PC-9 (cell line): ENCODE measurements around the gene PLAAT3. TPM values are rescaled to one million over a fixed set of nuclear protein-coding genes. Genes with fewer than 3 reads are reported as not detected.

Source experiments
- BruUV-seq: library from RNA; stranded (reverse); fragments of 400-500 nt; replicated peaks from 2 replicates; lab custom pipeline; 2021; lab: Mats Ljungman, UMichigan
- CTCF ChIA-PET: fragments of 300-600 bp; sonication (Branson Sonifier 250); formaldehyde crosslinking; loops from one replicate; lab custom pipeline; 2022; ENCODE audit warnings: antibody characterized with exemption; lab: Charles Lee
- POLR2A ChIA-PET: fragments of 300-600 bp; sonication (Branson Sonifier 250); formaldehyde crosslinking; loops from one replicate; lab custom pipeline; 2022; ENCODE audit warnings: antibody characterized with exemption; ENCODE audit not compliant: unreplicated experiment; lab: Charles Lee
- DNase-seq, 2 experiments: peaks; one replicate each; pipeline versions ENCODE4 v3.0.0 to v3.0.0-alpha.2; 2015 to 2022; ENCODE audit warnings: mixed read lengths in 1 of 2
- H2AFZ ChIP-seq: fragments of 200-600 bp; sonication (generic); 2 replicates; pipeline ENCODE4 v1.8.1; 2017; ENCODE audit warnings: antibody characterized with exemption
- H3F3A ChIP-seq: fragments of 200-600 bp; sonication (generic); 2 replicates; pipeline ENCODE4 v1.8.1; 2017; ENCODE audit warnings: antibody characterized with exemption, mild to moderate bottlenecking, low read depth; ENCODE audit not compliant: insufficient read depth
- H3K27ac ChIP-seq: fragments of 200-600 bp; sonication (generic); 2 replicates; pipeline ENCODE4 v1.6.1; 2016; ENCODE audit warnings: mixed run types
- H3K27me3 ChIP-seq: fragments of 200-600 bp; sonication (generic); 2 replicates; pipeline ENCODE4 v1.6.1; 2016; ENCODE audit warnings: low read depth, mixed run types; ENCODE audit not compliant: insufficient read depth
- H3K36me3 ChIP-seq: fragments of 200-600 bp; sonication (generic); 2 replicates; pipeline ENCODE4 v1.6.1; 2016; ENCODE audit warnings: low read depth, mixed run types
- H3K4me1 ChIP-seq: fragments of 200-600 bp; sonication (generic); replicated peaks from 2 replicates; pipeline ENCODE4 v1.6.1; 2016; ENCODE audit warnings: mixed run types; ENCODE audit not compliant: insufficient read depth
- H3K4me2 ChIP-seq: fragments of 200-600 bp; sonication (generic); 2 replicates; pipeline ENCODE4 v1.6.1; 2017; ENCODE audit warnings: mixed run types
- H3K4me3 ChIP-seq: fragments of 200-600 bp; sonication (generic); 2 replicates; pipeline ENCODE4 v1.6.1; 2016; ENCODE audit warnings: mixed run types
- H3K79me2 ChIP-seq: fragments of 200-600 bp; sonication (generic); 2 replicates; pipeline ENCODE4 v1.6.1; 2017; ENCODE audit warnings: low read depth, mixed run types
- H3K9me2 ChIP-seq: fragments of 200-600 bp; sonication (generic); 2 replicates; pipeline ENCODE4 v1.8.1; 2017; ENCODE audit warnings: mild to moderate bottlenecking; ENCODE audit not compliant: insufficient read depth
- H3K9me3 ChIP-seq: fragments of 200-600 bp; sonication (generic); 2 replicates; pipeline ENCODE4 v1.8.1; 2016; ENCODE audit warnings: low read depth; ENCODE audit not compliant: insufficient read depth
- H4K20me1 ChIP-seq: fragments of 200-600 bp; sonication (generic); 2 replicates; pipeline ENCODE4 v1.8.1; 2017; ENCODE audit not compliant: insufficient read depth
- EZH2 ChIP-seq: fragments of 200-600 bp; sonication (generic); IDR thresholded peaks from 2 replicates; pipeline ENCODE4 v1.8.0; 2017; ENCODE audit warnings: antibody characterized with exemption, low read depth
- intact Hi-C: fragments of 100-400 bp; cut with micrococcal nuclease; formaldehyde crosslinking; loops from one replicate; pipeline ENCODE4 v1.10.0; 2022; ENCODE audit not compliant: unreplicated experiment
- total RNA-seq: library from RNA; stranded (reverse); gene quantifications from 2 replicates; pipeline ENCODE4 v1.2.3, GENCODE V29; 2021
- TF ChIP-seq, protein P1 (sequence below): fragments of 200-600 bp; sonication (generic); conservative IDR thresholded peaks from 2 replicates; pipeline ENCODE4 v1.6.1; 2017; ENCODE audit warnings: mixed run types, antibody characterized with exemption, mild to moderate bottlenecking, moderate library complexity

The PLAAT3 gene
- total RNA-seq, 1 experiment from 2014 or later: 240 TPM

DNA sequence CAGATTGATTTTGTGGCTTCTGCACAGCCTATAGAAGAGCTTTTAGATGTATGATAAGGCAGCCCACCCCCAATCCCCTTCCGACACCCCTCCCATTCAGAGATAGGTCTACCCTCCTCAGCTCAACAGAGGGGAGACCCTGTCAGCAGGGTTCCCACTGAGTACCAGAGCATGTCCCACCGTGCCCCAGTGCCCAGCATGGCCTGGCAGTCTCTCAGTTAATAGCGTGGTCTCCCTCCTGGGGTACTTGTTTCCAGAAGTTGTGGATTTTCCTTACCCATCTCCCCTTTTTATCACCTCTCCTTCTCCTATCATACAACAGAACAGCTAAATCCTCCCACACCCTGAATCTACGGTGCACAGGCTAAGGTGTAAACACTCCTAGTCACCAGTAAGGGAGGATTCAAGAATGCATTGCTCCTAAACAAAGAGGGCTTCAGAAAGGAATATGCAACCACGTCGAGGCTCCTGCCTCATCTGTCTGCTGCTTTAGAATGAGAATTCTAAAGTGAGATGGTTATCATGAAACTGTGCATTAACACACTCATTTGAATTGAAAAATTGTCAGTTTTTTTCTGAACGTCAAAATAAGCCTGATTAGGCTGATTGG lies 57.7 kb downstream of the PLAAT3 start:
- TF ChIP-seq EZH2: no peak
- TF ChIP-seq, protein P1, sequence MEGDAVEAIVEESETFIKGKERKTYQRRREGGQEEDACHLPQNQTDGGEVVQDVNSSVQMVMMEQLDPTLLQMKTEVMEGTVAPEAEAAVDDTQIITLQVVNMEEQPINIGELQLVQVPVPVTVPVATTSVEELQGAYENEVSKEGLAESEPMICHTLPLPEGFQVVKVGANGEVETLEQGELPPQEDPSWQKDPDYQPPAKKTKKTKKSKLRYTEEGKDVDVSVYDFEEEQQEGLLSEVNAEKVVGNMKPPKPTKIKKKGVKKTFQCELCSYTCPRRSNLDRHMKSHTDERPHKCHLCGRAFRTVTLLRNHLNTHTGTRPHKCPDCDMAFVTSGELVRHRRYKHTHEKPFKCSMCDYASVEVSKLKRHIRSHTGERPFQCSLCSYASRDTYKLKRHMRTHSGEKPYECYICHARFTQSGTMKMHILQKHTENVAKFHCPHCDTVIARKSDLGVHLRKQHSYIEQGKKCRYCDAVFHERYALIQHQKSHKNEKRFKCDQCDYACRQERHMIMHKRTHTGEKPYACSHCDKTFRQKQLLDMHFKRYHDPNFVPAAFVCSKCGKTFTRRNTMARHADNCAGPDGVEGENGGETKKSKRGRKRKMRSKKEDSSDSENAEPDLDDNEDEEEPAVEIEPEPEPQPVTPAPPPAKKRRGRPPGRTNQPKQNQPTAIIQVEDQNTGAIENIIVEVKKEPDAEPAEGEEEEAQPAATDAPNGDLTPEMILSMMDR: no peak
- Histone ChIP-seq H2AFZ (no peak overlapping the region), H3K36me3 (no peaks in the 10 kb centered on the region), H3K27ac (no peak overlapping the region), H3K27me3 (no peaks in the 10 kb centered on the region), H3K4me3 (no peak overlapping the region), H3K9me3 (no peaks in the 10 kb centered on the region), H3K79me2 (no peaks in the 10 kb centered on the region), H4K20me1 (no peaks in the 10 kb centered on the region), H3K4me2 (no peak overlapping the region), H3F3A (no peaks in the 10 kb centered on the region), H3K9me2 (no peaks in the 10 kb centered on the region; the same call in 1 of the 2 replicates), H3K4me1 (peaks cover 18% of the 10 kb centered on the region)
- ChIA-PET POLR2A (no interaction called here), CTCF (no interaction called here)
- no TSS peak for BruUV-seq
- DNase-seq: no peak
- intact Hi-C loops: no loop called here

DNA sequence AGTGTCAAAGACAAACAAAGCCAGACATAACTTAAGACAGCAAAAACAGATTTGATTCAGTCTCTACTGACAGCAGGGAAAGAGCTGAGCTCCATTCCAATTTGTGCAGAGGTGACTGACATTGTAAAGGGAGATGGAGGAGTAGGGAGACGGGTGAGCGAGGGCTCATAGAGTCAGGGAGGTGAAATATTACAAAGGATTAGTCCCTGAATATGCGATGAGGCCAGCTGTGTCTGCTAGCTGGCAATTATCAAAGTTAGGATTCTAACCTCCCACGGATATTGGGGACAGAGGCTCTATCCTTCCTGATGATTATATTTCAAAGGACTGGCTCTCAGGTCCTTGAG lies 59.4 kb downstream of the PLAAT3 start:
- Histone ChIP-seq H3K79me2 (no peaks in the 10 kb centered on the region), H3K9me3 (no peaks in the 10 kb centered on the region)
- intact Hi-C loops: no loop called here

DNA sequence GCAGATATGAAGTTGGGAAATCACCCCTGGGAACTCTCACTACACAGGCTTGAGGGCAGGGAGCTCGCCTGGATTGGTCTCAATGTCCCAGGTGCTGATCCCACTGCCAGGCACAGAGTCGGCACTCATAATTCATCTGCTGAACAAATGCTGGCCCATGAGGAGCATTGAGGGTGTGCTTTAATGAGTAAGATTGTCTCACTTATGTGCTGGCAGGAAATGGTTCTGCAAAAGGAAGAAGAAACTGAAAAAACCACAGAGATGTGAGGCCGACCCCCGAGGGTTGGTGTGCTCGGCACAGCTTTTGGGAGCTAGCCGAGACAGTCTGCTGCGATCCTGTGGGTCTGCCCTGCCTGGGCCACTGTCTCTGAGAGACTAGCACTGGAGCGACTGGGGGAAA lies 60.5 kb downstream of the PLAAT3 start:
- Histone ChIP-seq H3K4me2 (no peak overlapping the region), H3K27ac (no peak overlapping the region), H3K36me3 (no peaks in the 10 kb centered on the region), H3K4me1 (peaks cover 7% of the 10 kb centered on the region), H3F3A (no peaks in the 10 kb centered on the region), H3K9me2 (no peaks in the 10 kb centered on the region), H3K27me3 (no peaks in the 10 kb centered on the region), H3K9me3 (no peaks in the 10 kb centered on the region), H3K4me3 (no peak overlapping the region), H4K20me1 (no peaks in the 10 kb centered on the region), H3K79me2 (no peaks in the 10 kb centered on the region), H2AFZ (no peak overlapping the region)
- POLR2A ChIA-PET: no interaction called here
- BruUV-seq: no TSS peak
- DNase-seq: no peak
- TF ChIP-seq, protein P1: no peak
- TF ChIP-seq EZH2: no peak
- intact Hi-C loops: no loop called here
- CTCF ChIA-PET: interaction anchor here (0.6 kb wide), 2 partner anchors 465 to 1135 kb away, joined by 3 read pairs; no protein-coding TSS in a partner anchor

More for the DNA sequence above, 59.4 kb downstream of the PLAAT3 start:
- Histone ChIP-seq H3K36me3 (no peaks in the 10 kb centered on the region), H3K4me2 (no peak overlapping the region), H3K9me2 (no peaks in the 10 kb centered on the region; the same call in 1 of the 2 replicates), H3K27ac (no peak overlapping the region), H3K4me1 (peaks cover 13% of the 10 kb centered on the region), H3K4me3 (no peak overlapping the region), H3K27me3 (no peaks in the 10 kb centered on the region), H2AFZ (no peak overlapping the region), H4K20me1 (no peaks in the 10 kb centered on the region), H3F3A (no peaks in the 10 kb centered on the region)
- no peak for DNase-seq
- CTCF ChIA-PET: no interaction called here
- POLR2A ChIA-PET: no interaction called here
- TF ChIP-seq EZH2: no peak
- TF ChIP-seq, protein P1: no peak
- BruUV-seq: no TSS peak
